ENCODE data around the gene SEC24D. TPM values are rescaled to one million over a fixed set of nuclear protein-coding genes. Genes with fewer than 3 reads are reported as not detected.

Gene SEC24D
- total and polyA plus RNA-seq, 2 of the 8 experiments (the other 6 are each of a cell fraction or from before 2014, with no cell fraction given): 28.9 to 91.6 TPM

- TF ChIP-seq CHD7 (IDR thresholded peaks at IDR 0.05; ENCODE audit: insufficient replicate concordance, low read length) (no peak), CBX5 (IDR thresholded peaks at IDR 0.05; ENCODE audit: low read depth, low read length) (no peak), USF2 (IDR thresholded peaks at IDR 0.05; ENCODE audit: low read length) (no peak), MAFK (IDR thresholded peaks at IDR 0.05; ENCODE audit: low read depth, low read length) (no peak), BCL11A (IDR thresholded peaks at IDR 0.05; ENCODE audit: low read depth in 2 of 2, low read length in 2 of 2) (no peak), SP4 (IDR thresholded peaks at IDR 0.05; ENCODE audit: low read length) (no peak), CBX8 (IDR thresholded peaks at IDR 0.05; ENCODE audit: borderline replicate concordance, low read depth, low read length) (no peak), TAF1 (IDR thresholded peaks at IDR 0.05; ENCODE audit: low read depth, low read length) (no peak), CHD2 (IDR thresholded peaks at IDR 0.05; ENCODE audit: low read length) (no peak), GTF2F1 (IDR thresholded peaks at IDR 0.05; ENCODE audit: borderline replicate concordance, low read depth, low read length) (no peak)
These were observed 45.4 kb downstream of the SEC24D start (continued) for GRCh38 chr4:118790544-118790943.
